ENCODE measurements around the gene ALX1. TPM values are rescaled to one million over a fixed set of nuclear protein-coding genes. Genes with fewer than 3 reads are reported as not detected.
A peak's percentile ranks its signal among the peaks of the same experiment; 100 is the strongest.
"Not testable (repeated sequence)": the region's sequence is repeated elsewhere in the genome, so short reads cannot be mapped to it uniquely, and the experiment has no call there.

ALX1 gene
- total RNA-seq, 1 donor from 2014 or later = 3.0 TPM

DNA sequence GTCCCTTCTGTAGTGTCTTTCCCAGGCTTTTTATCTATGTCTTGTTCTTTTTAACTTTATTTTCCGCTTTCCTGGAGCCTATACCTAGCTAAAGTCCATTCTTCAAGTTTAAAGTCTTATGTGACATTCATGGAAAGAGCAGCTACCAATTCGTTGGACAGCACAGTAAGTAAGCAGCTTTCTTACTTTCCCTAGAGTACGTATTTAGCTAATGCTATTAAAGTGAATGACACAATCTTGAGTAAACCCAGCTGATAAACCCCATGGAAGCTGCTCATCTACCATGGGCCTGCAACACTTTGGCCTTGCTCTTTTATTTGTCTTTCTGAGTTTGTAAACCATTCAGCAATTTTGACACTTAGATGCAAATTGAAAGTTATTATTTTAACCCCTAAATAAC lies 30.0 kb downstream of the ALX1 start:
- TF ChIP-seq CTCF (IDR thresholded peaks at IDR 0.05) = no peak
- Mint-ChIP-seq H3K36me3 (ENCODE audit: unreplicated experiment) (no peaks in the 10 kb centered on the region), H3K4me3 (ENCODE audit: unreplicated experiment) (no peak overlapping the region), H3K27ac (ENCODE audit: unreplicated experiment) (no peak overlapping the region), H3K27me3 (ENCODE audit: unreplicated experiment) (peaks cover 10% of the 10 kb centered on the region), H3K9me3 (ENCODE audit: unreplicated experiment) (no peaks in the 10 kb centered on the region), H3K4me1 (ENCODE audit: unreplicated experiment) (no peaks in the 10 kb centered on the region)
- no peak for DNase-seq (ENCODE audit: extremely low spot score, unreplicated experiment)

GRCh38 chr12:85310456-85311076 lies 30.5 kb downstream of the ALX1 start:
- H3K36me3 Mint-ChIP-seq (ENCODE audit: unreplicated experiment) = no peaks in the 10 kb centered on the region
- TF ChIP-seq CTCF (IDR thresholded peaks at IDR 0.05) = peak; percentile 59
- H3K4me3 Mint-ChIP-seq (ENCODE audit: unreplicated experiment) = no peak overlapping the region
- H3K4me1 Mint-ChIP-seq (ENCODE audit: unreplicated experiment) = no peaks in the 10 kb centered on the region
- peaks cover 10% of the 10 kb centered on the region for H3K27me3 Mint-ChIP-seq (ENCODE audit: unreplicated experiment)
- H3K27ac Mint-ChIP-seq (ENCODE audit: unreplicated experiment) = no peak overlapping the region
- DNase-seq (ENCODE audit: extremely low spot score, unreplicated experiment) = no peak
- no peaks in the 10 kb centered on the region for H3K9me3 Mint-ChIP-seq (ENCODE audit: unreplicated experiment)

DNA sequence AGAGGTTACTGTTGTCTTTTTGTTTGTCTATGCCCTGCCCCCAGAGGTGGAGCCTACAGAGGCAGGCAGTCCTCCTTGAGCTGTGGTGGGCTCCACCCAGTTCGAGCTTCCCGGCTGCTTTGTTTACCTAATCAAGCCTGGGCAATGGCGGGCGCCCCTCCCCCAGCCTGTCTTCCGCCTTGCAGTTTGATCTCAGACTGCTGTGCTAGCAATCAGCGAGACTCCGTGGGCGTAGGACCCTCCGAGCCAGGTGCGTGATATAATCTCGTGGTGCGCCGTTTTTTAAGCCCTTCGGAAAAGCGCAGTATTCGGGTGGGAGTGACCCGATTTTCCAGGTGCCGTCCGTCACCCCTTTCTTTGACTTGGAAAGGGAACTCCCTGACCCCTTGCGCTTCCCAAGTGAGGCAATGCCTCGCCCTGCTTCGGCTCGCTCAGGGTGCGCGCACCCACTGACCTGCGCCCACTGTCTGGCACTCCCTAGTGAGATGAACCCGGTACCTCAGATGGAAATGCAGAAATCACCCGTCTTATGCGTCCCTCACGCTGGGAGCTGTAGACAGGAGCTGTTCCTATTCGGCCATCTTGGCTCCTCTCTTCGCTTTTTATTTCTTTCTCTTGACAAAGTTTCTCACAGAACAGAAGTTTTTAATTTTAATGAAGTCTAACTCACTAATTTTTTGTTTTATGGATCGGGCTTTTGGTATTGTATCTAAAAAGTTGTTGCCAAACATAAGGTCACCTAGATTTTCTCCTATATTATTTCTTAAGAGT lies 38.0 kb downstream of the ALX1 start:
- H3K27me3 Mint-ChIP-seq (ENCODE audit: unreplicated experiment); H3K36me3 Mint-ChIP-seq (ENCODE audit: unreplicated experiment); H3K4me1 Mint-ChIP-seq (ENCODE audit: unreplicated experiment); H3K9me3 Mint-ChIP-seq (ENCODE audit: unreplicated experiment); DNase-seq (ENCODE audit: extremely low spot score, unreplicated experiment): not testable (repeated sequence)
- Mint-ChIP-seq H3K4me3 (ENCODE audit: unreplicated experiment) (peak overlapping the region; percentile 87), H3K27ac (ENCODE audit: unreplicated experiment) (peak overlapping the region; percentile 91)

- H3K4me1 Mint-ChIP-seq (ENCODE audit: unreplicated experiment) = peaks cover 9% of the 10 kb centered on the region
Observed at GRCh38 chr12:85322715-85323114, 42.7 kb downstream of the ALX1 start.

GRCh38 chr12:85325442-85325841 lies 45.4 kb downstream of the ALX1 start:
- Mint-ChIP-seq H3K4me1 (ENCODE audit: unreplicated experiment) (peaks cover 3% of the 10 kb centered on the region), H3K27ac (ENCODE audit: unreplicated experiment) (no peak overlapping the region)
- DNase-seq (ENCODE audit: extremely low spot score, unreplicated experiment) = no peak

More at GRCh38 chr12:85322715-85323114, 42.7 kb downstream of the ALX1 start:
- H3K27me3 Mint-ChIP-seq (ENCODE audit: unreplicated experiment) = peaks cover 5% of the 10 kb centered on the region
- no peaks in the 10 kb centered on the region for H3K9me3 Mint-ChIP-seq (ENCODE audit: unreplicated experiment)
- no peak overlapping the region for H3K4me3 Mint-ChIP-seq (ENCODE audit: unreplicated experiment)
- peak; percentile 32 for TF ChIP-seq CTCF (IDR thresholded peaks at IDR 0.05)
- no peaks in the 10 kb centered on the region for H3K36me3 Mint-ChIP-seq (ENCODE audit: unreplicated experiment)
- no peak for DNase-seq (ENCODE audit: extremely low spot score, unreplicated experiment)
- no peak overlapping the region for H3K27ac Mint-ChIP-seq (ENCODE audit: unreplicated experiment)

More at GRCh38 chr12:85325442-85325841, 45.4 kb downstream of the ALX1 start:
- Mint-ChIP-seq H3K9me3 (ENCODE audit: unreplicated experiment) (no peaks in the 10 kb centered on the region), H3K4me3 (ENCODE audit: unreplicated experiment) (no peak overlapping the region), H3K36me3 (ENCODE audit: unreplicated experiment) (no peaks in the 10 kb centered on the region), H3K27me3 (ENCODE audit: unreplicated experiment) (peaks cover 4% of the 10 kb centered on the region)
- TF ChIP-seq CTCF (IDR thresholded peaks at IDR 0.05) = no peak

Data from osteocyte (in vitro differentiated cells).